Stimulated activated CD4-positive, alpha-beta T cell treated with anti-CD3 and anti-CD28 coated beads, Interleukin-4, amount 100 ng/mL, for 48 hours (primary cell): Measurements from ENCODE around the gene SLC1A5.
A peak's percentile ranks its signal among the peaks of the same experiment; 100 is the strongest.
"Not testable (repeated sequence)": the region's sequence is repeated elsewhere in the genome, so short reads cannot be mapped to it uniquely, and the experiment has no call there.

ENCODE experiments used
- DNase-seq, 2 donors: peaks; one replicate each; pipeline ENCODE4 v3.0.0-alpha.2; 2020; ENCODE audit warnings: low read depth in 2 of 2

Gene SLC1A5

DNA sequence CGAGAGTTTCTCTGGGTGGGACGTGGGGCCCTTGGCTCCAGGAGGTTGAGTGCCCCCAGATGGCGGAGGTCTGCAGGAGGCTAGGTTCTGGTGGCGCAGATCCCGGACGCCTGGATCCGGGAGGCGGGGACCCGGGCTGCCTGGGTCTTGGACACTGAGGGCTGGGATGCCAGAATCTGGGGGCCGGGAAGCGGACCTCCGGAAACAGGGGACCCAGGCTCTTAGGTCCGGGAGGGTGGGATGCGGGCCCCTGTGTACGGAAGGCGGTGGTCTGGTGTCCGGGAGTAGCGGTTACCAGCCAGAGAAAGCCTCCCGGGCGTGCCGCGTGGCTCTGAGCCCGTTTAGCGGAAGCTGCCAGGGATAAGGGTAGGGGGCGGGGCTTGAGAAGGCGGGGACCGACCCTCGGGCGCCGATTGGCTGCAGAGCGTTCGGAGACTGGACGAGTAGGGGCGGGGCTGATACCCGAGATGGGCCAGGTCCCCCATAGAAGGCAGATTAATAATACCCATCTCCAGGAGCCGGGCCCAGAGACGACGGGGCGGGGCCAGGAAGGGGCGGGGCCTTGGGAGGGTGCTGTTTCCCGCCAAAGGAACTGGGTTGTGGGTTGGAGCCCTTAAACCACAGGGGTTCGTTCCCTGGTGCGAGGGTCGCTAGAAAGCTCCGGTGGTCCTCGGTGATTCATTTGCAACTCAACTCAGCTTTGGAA, at the start of gene SLC1A5:
Gene SLC1A5, minus strand, starts transcription at position 333 of the 706 bp plus-strand sequence. CDS start 629 bp downstream, outside the sequence.
- peak; percentile 99 for DNase-seq

GRCh38 chr19:46838160-46838559, 49.8 kb upstream of the SLC1A5 start:
- no peak for DNase-seq

DNA sequence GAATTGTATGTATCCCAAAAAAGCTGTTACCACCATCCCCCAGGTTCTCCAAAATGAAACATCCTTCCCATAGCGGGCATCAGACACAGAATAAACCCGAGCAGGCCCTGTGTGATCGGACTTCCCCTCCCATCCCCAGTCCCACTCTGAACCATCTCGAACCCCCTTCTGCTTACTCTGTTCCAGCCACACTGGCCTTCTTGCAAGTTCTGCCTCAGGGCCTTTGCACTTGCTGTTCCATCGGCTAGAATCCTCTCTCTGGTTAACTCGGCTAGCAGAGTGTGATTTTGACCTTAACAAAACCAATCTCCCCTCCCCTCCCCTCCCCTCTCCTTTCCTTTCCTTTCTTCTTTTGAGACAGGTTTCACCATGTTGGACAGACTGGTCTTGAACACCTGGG, 46.6 kb upstream of the SLC1A5 start:
- no peak for DNase-seq

GRCh38 chr19:46834121-46834520, 45.7 kb upstream of the SLC1A5 start:
- DNase-seq = no peak

DNA sequence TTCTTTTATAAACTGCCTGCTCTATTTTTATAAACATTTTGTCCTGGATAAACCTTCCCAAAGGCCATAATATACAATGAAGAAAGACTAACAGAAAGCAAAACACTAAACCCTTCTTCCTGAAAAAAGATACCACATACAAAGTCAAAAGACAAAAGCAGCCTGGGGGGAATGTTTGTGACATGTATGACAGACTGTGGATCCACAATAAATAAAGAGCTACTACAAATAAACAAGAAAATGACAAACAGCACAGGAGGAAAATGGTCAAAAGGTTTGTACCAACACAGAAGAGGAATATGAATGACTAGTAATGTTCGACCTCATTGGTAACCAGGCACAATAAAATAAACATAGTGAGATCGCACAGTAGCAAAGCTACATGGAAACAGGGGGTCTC, 42.5 kb upstream of the SLC1A5 start:
- no peak for DNase-seq

DNA sequence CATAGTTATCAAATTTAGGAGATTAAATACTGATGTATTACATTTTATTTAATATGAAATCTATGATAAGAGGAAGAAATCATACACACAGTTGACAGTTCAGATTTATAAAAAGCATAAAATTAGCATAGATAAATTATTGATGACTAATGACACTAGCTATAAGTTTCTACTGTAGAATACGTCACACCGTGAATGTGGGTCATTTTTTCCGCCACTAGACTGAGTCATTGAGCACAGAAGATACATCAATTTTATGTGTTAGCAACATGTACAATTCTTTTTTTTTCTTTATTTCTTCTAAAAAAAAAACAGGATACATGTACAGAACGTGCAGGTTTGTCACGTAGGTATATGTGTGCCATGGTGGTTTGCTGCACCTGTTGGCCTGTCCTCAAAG, 40.1 kb upstream of the SLC1A5 start:
- DNase-seq = peak; percentile 54

GRCh38 chr19:46825731-46826055, 37.3 kb upstream of the SLC1A5 start:
- no peak for DNase-seq

GRCh38 chr19:46824890-46825730, 36.7 kb upstream of the SLC1A5 start:
- no peak for DNase-seq

- DNase-seq = no peak
Observed at GRCh38 chr19:46823049-46823448, 34.7 kb upstream of the SLC1A5 start.

GRCh38 chr19:46822410-46822787, 34.0 kb upstream of the SLC1A5 start:
- DNase-seq = not testable (repeated sequence)

GRCh38 chr19:46821512-46822409, 33.4 kb upstream of the SLC1A5 start:
- peak; percentile 26 to 41 for DNase-seq

- DNase-seq = no peak
Observed at GRCh38 chr19:46818812-46819211, 30.4 kb upstream of the SLC1A5 start.

GRCh38 chr19:46815833-46816627, 27.6 kb upstream of the SLC1A5 start:
- no peak for DNase-seq

DNA sequence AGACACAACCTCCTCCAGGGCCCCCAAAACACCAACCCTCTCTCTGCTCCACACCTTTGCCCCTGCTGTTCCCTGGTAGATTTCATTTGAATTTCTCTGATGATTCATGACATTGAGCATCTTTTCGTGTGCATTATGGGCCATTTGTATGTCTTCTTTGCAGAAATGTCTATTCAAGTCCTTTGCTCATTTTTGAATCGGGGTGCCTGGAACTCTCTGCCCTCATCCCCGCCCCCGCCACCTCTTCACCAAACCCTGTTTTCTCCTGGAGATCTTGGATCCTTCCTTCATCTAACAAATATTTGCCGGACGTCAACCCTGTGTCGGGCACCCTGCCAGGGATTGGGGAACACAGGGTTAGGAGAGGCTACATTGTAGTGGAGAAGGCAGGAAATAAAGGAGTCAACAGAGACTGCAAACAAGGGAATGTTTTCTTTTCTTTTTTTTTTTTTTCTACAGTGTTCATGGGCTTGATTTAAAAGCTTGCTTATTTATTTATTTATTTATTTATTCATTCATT, 25.5 kb upstream of the SLC1A5 start:
- DNase-seq = no peak

- no peak for DNase-seq
Observed at GRCh38 chr19:46812977-46813838, 24.8 kb upstream of the SLC1A5 start.

GRCh38 chr19:46809534-46810272, 21.3 kb upstream of the SLC1A5 start:
- DNase-seq = no peak

- DNase-seq = no peak
Observed at GRCh38 chr19:46806656-46807055, 18.3 kb upstream of the SLC1A5 start.

- DNase-seq = not testable (repeated sequence)
Observed at GRCh38 chr19:46804432-46804831, 16.0 kb upstream of the SLC1A5 start.

- no peak for DNase-seq
Observed at GRCh38 chr19:46803555-46803954, 15.2 kb upstream of the SLC1A5 start.
